NOMO-1 treated with DMSO at 0.1 percent for 48 hours (cell line): Measurements from ENCODE around the gene DPY19L3.
"Not testable (repeated sequence)": the region's sequence is repeated elsewhere in the genome, so short reads cannot be mapped to it uniquely, and the experiment has no call there.

Experiments
- DNase-seq: peaks from one replicate; lab custom pipeline; 2025; ENCODE audit not compliant: unreplicated experiment; lab: John Stamatoyannopoulos, UW

The DPY19L3 gene

GRCh38 chr19:32442650-32443049, 37.1 kb downstream of the DPY19L3 start:
- DNase-seq: no peak

GRCh38 chr19:32447534-32447933, 42.0 kb downstream of the DPY19L3 start:
- DNase-seq: not testable (repeated sequence)

GRCh38 chr19:32448026-32448425, 42.5 kb downstream of the DPY19L3 start:
- DNase-seq: no peak

- no peak for DNase-seq
Measured at GRCh38 chr19:32450217-32450616, 44.6 kb downstream of the DPY19L3 start.

- no peak for DNase-seq
Measured at GRCh38 chr19:32453736-32454135, 48.2 kb downstream of the DPY19L3 start.

GRCh38 chr19:32456406-32456805, 50.8 kb downstream of the DPY19L3 start:
- no peak for DNase-seq

- DNase-seq: no peak
Measured at GRCh38 chr19:32457571-32458158, 52.1 kb downstream of the DPY19L3 start.

- no peak for DNase-seq
Measured at GRCh38 chr19:32458500-32459123, 53.0 kb downstream of the DPY19L3 start.

- no peak for DNase-seq
Measured at GRCh38 chr19:32459204-32459865, 53.8 kb downstream of the DPY19L3 start.

GRCh38 chr19:32460476-32460875, 54.9 kb downstream of the DPY19L3 start:
- no peak for DNase-seq

GRCh38 chr19:32464279-32464678, 58.7 kb downstream of the DPY19L3 start:
- DNase-seq: no peak

- no peak for DNase-seq
Measured at GRCh38 chr19:32465176-32465575, 59.6 kb downstream of the DPY19L3 start.

GRCh38 chr19:32469795-32470194, 64.2 kb downstream of the DPY19L3 start:
- DNase-seq: no peak

GRCh38 chr19:32471095-32471494, 65.5 kb downstream of the DPY19L3 start:
- DNase-seq: no peak

- no peak for DNase-seq
Measured at GRCh38 chr19:32471811-32472210, 66.2 kb downstream of the DPY19L3 start.

- no peak for DNase-seq
Measured at GRCh38 chr19:32475141-32476031, 69.8 kb downstream of the DPY19L3 start.

- DNase-seq: no peak
Measured at GRCh38 chr19:32476032-32476350, 70.4 kb downstream of the DPY19L3 start.

GRCh38 chr19:32480321-32480720, 74.8 kb downstream of the DPY19L3 start:
- no peak for DNase-seq

- no peak for DNase-seq
Measured at GRCh38 chr19:32483574-32483973, 78.0 kb downstream of the DPY19L3 start.

- DNase-seq: no peak
Measured at GRCh38 chr19:32489971-32490370, 84.4 kb downstream of the DPY19L3 start.

- no peak for DNase-seq
Measured at GRCh38 chr19:32497391-32497790, 91.8 kb downstream of the DPY19L3 start.
